ENCODE data around the gene DHRS1.

- TF ChIP-seq ZNF202 (tag by site-specific recombination; IDR thresholded peaks at IDR 0.05; ENCODE audit: borderline replicate concordance) (no peak), ZBTB8A (tag by site-specific recombination; IDR thresholded peaks at IDR 0.05) (no peak), ZNF311 (tag by site-specific recombination; IDR thresholded peaks at IDR 0.05; ENCODE audit: borderline replicate concordance) (no peak), ZNF211 (tag by site-specific recombination; IDR thresholded peaks at IDR 0.05; ENCODE audit: low read depth) (no peak), ZBTB26 (tag by site-specific recombination; optimal IDR thresholded peaks at IDR 0.05) (no peak), ZNF18 (tag by site-specific recombination; IDR thresholded peaks at IDR 0.05) (no peak), ZBTB44 (tag by site-specific recombination; IDR thresholded peaks at IDR 0.05) (no peak), ZNF837 (tag by site-specific recombination; IDR thresholded peaks at IDR 0.05) (no peak), ZNF623 (tag by site-specific recombination; IDR thresholded peaks at IDR 0.05) (no peak), ZNF121 (tag by site-specific recombination; IDR thresholded peaks at IDR 0.05) (no peak), YY1 (tag by site-specific recombination; IDR thresholded peaks at IDR 0.05) (no peak)
- TF ChIP-seq, protein P1, sequence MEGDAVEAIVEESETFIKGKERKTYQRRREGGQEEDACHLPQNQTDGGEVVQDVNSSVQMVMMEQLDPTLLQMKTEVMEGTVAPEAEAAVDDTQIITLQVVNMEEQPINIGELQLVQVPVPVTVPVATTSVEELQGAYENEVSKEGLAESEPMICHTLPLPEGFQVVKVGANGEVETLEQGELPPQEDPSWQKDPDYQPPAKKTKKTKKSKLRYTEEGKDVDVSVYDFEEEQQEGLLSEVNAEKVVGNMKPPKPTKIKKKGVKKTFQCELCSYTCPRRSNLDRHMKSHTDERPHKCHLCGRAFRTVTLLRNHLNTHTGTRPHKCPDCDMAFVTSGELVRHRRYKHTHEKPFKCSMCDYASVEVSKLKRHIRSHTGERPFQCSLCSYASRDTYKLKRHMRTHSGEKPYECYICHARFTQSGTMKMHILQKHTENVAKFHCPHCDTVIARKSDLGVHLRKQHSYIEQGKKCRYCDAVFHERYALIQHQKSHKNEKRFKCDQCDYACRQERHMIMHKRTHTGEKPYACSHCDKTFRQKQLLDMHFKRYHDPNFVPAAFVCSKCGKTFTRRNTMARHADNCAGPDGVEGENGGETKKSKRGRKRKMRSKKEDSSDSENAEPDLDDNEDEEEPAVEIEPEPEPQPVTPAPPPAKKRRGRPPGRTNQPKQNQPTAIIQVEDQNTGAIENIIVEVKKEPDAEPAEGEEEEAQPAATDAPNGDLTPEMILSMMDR (tag by site-specific recombination; IDR thresholded peaks at IDR 0.05): no peak
- TF ChIP-seq, protein P2, sequence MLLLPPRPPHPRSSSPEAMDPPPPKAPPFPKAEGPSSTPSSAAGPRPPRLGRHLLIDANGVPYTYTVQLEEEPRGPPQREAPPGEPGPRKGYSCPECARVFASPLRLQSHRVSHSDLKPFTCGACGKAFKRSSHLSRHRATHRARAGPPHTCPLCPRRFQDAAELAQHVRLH (tag by site-specific recombination; IDR thresholded peaks at IDR 0.05): no peak
These were observed 40.9 kb downstream of the DHRS1 start for GRCh38 chr14:24258548-24259265.

Measured in HEK293 (cell line).